GM12872 (cell line): ENCODE results near the gene GNS.

Source experiments
- TF ChIP-seq, protein P1 (sequence below): IDR thresholded peaks from 3 replicates; pipeline ENCODE4 v1.5.1; 2011; ENCODE audit warnings: low read depth, mild to moderate bottlenecking, low read length, moderate library complexity; ENCODE audit not compliant: insufficient read depth

GNS gene

DNA sequence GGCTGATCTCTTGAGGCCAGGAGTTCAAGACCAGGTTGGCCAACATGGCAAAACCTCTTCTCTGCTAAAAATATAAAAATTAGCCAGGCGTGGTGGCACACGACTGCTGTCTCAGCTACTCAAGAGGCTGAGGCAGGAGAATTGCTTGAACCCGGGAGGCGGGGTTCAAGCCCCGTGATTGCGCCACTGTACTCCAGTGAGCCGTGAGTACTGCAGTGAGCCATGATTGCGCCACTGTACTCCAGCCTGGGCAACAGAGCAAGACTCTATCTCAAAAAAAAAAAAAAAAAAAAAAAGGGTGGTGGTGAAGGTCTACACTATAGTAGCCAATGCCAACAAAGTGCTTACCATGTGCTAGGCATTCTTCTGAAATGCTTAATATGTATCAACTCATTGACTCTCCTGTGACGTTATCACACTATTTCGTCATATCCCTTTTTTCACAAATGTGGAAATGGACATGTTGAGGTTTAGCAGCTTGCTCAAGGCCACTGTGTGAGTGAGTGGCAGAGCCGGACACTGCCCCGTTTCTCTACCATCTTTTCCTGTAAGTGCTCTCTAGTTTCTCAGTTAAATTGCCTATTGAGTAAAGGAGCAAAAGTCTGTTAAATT is 59.6 kb downstream of the GNS start:
- TF ChIP-seq, protein P1, sequence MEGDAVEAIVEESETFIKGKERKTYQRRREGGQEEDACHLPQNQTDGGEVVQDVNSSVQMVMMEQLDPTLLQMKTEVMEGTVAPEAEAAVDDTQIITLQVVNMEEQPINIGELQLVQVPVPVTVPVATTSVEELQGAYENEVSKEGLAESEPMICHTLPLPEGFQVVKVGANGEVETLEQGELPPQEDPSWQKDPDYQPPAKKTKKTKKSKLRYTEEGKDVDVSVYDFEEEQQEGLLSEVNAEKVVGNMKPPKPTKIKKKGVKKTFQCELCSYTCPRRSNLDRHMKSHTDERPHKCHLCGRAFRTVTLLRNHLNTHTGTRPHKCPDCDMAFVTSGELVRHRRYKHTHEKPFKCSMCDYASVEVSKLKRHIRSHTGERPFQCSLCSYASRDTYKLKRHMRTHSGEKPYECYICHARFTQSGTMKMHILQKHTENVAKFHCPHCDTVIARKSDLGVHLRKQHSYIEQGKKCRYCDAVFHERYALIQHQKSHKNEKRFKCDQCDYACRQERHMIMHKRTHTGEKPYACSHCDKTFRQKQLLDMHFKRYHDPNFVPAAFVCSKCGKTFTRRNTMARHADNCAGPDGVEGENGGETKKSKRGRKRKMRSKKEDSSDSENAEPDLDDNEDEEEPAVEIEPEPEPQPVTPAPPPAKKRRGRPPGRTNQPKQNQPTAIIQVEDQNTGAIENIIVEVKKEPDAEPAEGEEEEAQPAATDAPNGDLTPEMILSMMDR: no peak

DNA sequence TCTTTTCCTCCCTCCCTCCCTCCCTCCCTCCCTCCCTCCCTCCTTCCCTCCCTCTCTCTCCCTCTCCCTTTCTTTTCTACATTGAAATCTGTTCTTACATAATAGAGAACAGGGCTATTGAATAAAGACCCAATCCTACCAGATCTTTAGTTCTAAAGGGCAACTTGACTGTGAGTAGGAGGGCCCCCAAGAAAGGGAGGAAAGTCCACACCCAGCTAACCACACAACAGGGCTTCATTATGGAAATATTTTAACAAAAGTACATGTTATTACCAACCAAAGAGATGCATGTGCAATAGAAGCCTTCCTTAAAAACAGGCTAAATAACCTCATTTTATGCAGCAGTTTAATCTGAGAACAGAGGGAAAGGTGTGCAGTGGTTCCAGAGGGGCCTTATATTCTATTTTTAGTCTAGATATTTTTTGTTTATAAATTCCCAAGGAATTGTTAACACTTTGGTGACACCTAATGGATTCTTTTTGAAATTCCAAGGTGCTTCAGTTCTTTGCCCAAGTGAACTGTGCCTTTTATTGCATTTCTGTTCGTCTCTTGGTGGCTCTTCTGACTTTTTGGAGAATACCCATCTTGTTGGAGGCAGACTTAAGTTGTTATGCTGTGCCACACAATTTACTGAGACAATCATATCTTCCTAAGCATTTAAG is 63.0 kb downstream of the GNS start:
- TF ChIP-seq, protein P1: 0 out of 3 replicates have a peak, but pooled peaks have one; percentile 1

DNA sequence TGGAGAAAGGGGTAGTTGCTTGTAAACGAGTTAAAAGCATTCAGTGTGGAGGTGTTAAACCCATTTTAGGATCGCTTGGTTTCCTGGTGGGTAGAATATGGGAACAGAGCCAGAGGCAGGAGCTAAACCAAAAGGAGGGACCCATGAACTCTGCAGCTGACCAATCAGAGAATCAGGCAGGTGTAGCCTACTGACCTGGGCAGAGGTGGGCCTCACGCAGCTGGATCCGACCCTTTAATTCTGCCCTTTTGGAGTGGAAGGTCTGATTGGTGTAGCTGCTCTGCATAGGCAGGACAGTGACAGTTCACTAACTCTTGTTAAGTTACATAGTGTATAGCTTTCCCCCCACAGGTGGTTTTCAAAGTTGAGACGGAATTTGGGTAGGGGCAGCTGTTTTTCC is 63.7 kb downstream of the GNS start:
- TF ChIP-seq, protein P1: no peak

DNA sequence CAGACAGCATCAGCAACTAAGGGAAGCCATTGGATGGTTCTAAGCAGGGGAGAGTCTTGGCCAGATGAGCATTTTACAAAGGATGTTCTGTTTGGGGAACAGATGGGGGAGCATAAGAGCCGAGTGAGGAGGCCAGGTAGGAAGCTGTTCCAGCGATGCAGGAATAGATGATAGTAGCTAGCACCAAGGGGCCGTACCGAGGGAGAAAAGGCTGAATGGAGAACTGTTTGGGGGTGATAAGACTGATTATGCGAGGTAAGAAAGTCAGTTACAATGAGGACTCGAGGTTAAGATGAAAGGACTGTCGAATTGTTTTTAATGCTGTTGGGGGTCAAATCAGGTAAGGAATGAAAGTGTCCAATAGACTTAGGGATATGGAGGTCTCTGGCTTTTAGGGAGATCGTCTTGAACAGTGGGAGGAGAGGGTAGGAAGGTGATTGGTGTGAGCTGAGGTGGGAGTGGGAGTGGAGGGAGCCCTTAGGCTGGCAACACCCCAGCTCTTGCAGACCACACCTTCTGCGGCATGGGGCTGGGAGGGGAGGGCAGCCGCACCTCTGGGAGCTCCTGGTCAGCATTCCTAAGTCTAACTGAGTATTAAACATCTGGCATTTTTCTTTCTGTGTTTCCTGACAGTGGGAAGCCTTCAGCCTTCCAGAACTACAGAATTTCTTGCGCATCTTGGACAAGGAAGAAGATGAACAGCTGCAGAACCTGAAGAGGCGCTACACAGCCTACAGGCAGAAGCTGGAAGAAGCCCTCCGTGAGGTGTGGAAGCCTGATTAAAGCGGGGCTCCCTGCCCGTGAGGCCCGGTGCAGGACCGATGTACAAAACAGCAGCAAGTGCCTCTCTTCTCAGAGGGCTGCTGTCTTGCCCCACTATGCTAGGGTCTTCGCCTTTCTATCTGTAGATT is 64.8 kb downstream of the GNS start:
- TF ChIP-seq, protein P1: no peak

DNA sequence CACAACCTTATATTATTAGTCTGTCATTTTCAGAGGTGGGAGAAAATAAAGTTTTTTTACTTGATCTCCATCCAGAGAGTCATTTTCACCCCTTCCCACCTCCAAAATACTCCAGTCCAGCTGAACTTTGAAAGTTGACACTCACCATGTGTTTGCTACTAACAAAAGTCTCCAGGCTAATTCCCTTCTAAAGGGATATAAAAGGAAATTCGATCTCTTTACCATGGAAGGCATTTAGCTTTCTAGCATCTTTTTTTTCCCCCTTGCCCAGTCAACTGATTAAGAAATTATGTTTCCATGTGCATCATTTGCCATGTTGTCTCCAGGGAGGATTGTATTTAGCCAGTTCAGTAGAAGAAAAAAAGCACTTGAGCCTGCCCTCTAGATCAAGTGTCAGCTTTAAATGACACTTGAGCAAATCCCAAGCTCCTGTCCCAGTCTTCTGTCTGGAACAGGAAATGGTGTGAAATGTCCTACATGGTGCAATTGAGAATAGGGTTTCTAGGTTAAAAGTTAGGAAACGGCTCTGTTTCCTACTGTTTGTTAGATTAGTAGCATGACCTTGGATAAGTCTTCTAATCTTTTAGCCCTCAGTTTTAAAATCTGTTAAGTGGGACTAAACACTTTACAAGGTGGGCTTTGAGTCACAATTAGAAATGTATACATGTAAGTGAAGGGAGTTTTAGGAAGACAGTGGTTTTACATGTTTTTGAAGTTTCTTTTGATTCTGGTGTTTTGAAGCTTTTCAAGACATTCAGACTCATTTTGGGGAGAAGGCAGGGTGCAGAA is 67.2 kb downstream of the GNS start:
- TF ChIP-seq, protein P1: no peak

DNA sequence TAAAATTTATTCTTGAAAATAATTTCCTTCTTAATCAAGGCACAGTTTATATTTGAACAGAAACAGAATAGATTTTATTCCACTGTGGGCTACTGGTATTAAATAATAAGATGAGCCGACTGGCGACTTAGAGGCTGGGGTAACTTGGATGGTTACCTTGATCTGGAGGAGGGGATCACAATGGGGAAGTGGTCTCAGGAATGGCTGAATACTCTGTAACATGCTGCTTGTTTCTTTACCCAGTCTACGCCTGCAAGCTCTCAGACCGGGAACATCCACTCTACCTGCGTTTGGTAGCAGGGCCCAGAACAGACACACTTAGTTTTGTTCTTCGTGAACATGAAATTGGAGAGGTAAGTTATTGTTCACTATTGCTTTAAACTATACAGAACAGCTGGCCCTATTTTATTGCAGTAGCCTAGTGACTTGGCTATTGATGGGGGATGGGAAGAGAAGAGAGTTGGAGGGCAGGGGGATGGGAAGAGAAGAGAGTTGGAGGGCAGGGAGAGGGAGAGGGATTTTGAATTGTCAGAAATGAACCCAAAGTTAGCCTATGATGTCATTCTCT is 67.9 kb downstream of the GNS start:
- TF ChIP-seq, protein P1: no peak
